ENCODE results near the gene AGRN. TPM values are rescaled to one million over a fixed set of nuclear protein-coding genes. Genes with fewer than 3 reads are reported as not detected.
"Not testable (repeated sequence)": the region's sequence is repeated elsewhere in the genome, so short reads cannot be mapped to it uniquely, and the experiment has no call there.

AGRN gene
- total RNA-seq, 1 experiment from 2014 or later, result 246 TPM

DNA sequence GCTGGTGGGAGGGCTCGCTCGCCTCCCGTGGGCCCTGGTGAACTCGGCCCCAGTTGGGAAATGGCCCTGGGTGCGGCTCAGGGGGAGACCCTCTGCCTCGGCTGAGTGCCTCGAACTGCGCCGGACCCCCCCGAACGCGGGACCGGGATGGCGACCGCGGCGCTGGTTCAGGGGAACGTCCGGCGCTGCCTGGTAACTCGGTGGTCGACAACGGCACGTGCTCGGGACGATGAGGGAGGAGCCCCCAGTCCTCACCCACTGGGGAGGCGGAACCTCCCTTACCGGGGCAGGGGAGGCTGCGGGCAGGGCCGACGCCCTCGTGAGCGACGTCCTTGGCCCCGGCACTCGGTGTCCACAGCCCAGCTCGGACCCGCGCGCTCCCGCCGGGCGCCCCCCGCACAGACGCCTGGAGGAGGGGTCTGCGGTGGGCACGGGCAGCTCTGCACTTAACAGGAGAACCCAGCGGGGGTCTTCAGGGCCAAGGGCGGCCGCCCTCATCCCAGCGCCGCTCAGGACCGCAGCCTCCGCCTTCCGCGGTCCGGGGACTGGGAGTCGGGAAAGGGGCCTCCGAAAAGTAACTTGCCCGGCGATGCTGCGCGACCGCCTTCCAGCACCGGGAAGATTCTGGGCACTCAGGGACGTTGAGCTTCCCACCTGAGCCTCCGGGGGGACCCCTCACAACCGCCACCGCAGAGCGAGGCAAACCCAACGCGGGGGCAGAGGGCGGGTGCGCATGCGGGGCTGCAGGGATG, 21.8 kb upstream of the AGRN start:
- in situ Hi-C loops (cut with HindIII; ENCODE audit: low pct_unique_long_range_greater_than_20kb, low sequenced_read_pairs), result no loop called here
- DNase-seq (ENCODE audit: low read depth), result no peak

DNA sequence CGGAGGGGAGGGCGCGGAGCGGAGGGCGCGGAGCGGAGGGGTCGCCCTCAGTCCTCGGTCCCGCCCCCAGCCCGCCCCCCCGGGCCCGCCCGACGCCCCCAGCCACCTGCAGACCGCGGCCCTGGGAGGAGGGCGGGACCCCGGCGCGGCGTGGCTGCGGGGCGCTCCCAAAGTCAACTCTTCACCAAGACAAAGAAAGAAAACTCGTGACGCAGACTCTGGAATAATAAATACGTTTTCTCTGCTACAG, 21.2 kb upstream of the AGRN start:
- in situ Hi-C loops (cut with HindIII; ENCODE audit: low pct_unique_long_range_greater_than_20kb, low sequenced_read_pairs), result no loop called here
- no peak for DNase-seq (ENCODE audit: low read depth)

DNA sequence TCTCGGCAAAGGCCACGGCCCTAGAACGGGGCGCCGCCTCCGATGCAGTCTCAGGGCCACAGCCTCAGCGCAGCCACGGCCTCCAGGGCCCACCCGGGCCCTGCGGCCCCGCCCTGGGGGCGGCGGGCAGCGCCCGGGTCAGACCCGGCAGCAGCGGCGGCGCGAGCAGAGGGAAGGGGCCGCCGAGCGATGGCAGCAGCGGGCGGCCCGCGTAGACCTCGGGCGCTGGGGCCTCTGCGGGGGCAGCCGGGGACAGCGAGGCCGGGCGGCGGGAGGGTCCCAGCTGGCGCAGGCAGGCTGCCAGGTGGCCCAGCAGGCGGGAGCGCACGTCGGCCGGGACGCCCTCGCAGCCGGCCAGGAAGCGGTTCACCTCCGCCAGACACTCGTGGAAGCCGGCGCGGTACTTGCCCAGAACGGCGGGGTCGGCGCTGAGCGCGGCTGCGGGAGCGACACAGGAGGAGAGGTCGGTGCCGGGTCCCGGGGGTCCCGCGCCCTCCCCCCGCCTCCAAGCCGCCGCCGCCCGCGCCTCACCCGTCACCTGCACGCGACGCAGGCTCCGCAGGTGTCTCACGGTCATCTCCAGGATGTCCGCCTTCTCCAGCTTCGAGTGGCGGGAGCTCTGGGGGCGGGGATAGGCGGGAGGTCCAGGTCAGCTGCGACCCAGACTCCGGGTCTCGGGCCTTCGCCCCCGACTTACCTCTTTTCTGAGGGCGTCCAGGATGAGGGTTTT, 20.8 kb upstream of the AGRN start:
- DNase-seq (ENCODE audit: low read depth), result peak; percentile 49
- in situ Hi-C loops (cut with HindIII; ENCODE audit: low pct_unique_long_range_greater_than_20kb, low sequenced_read_pairs), result no loop called here

DNA sequence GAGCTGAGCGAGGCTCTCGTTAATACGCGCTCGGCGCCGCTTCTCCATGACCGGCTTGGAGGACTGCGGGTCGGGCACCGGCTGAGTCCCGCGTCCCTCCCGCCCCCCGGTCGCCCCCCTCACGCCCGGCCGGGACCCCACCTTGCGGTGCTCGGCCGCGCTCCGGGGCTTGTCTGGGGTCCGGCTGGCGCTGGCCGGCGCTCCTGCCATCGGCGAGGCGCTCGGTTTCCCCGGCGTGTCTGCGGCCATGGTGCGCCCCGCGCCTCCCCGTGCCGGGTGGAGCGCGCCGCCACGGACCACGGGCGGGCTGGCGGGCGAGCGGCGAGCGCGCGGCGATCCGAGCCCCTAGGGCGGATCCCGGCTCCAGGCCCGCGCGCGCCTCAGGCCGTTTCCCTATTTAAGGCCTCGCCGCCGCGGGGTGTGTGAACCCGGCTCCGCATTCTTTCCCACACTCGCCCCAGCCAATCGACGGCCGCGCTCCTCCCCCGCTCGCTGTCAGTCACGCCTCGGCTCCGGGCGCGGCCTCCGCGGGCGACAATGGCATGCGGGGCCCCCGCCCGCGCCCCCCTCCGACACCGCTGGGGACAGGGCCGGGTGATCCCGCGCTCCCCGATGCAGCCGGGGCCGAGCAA, 20.1 kb upstream of the AGRN start, which contains the start of gene HES4:
Gene HES4 (minus strand): TSS at position 373 of the 632 bp plus-strand sequence. CDS start 124 bp downstream, at position 249.
- peak; percentile 91 for DNase-seq (ENCODE audit: low read depth)
- in situ Hi-C loops (cut with HindIII; ENCODE audit: low pct_unique_long_range_greater_than_20kb, low sequenced_read_pairs), result no loop called here

DNA sequence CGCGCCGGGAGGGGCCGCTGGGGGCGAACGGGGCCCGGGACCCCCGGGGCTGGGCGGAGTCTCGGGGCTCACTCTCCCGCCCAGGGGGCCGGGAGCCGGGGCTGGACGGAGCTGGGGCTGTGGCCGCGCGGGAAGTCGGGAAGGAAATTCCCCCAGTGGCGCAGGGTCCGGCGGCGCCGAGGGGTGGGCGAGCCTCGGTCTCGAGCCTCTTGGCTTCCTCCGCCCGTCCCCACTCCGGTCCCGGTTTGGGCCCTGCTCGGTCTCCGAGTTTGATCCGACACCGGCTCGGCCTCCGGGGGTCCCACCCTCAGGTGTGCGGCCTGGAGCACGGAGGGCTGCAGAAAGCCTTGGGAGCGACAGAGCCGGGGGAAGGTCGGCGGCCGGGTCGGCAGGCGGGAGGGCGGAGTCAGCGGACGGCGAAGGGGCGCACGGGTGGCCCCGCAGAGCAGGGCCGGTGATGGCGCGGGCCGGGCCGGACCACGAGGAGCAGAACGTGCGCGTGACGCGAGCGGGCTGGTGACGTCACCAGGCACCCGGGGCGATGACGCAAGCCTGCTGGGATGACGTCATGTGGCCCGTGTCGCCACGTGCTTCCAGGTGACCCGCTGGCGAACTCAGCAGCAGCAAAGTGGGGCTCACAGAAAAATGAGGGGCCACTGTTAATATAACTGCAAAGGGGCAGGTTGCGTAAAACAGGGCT, 19.4 kb upstream of the AGRN start:
- in situ Hi-C loops (cut with HindIII; ENCODE audit: low pct_unique_long_range_greater_than_20kb, low sequenced_read_pairs), result no loop called here
- DNase-seq (ENCODE audit: low read depth), result peak; percentile 85

DNA sequence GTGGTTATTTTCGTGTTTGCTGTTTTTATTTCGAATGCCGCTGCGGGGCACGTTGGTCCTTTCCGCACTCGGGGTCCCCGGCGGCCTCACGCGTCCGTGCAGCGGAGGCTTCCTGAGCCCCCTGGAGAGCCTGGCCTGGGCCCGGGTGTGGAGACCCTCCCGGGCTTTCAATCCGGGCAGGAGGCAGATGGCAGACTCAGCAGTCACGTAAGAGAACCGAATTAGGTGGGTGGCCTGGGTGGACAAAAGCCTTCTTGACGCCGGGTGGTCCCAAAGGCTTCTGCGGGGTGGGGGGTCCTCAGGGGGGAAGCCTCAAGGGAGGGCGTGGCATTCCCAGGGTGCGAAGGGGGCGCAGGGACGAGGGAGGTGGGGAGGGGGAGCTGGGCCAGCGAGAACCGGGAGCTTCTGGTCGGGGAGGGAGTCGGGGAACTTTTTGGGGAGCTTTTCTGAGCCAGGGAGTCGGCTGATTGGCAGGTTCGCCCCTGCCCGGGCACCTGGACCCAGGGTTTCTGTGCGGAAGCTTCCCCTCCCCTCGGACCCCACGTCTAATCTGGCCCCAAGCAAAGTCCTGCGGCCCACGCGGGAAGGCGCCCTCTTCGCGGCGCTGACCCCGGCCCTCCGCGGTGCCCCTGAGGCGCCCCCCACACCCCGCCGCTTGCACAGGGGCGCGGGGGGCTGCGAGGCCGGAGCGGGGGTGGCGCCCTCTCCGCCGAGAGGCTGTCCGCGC, 18.7 kb upstream of the AGRN start:
- in situ Hi-C loops (cut with HindIII; ENCODE audit: low pct_unique_long_range_greater_than_20kb, low sequenced_read_pairs), result no loop called here
- no peak for DNase-seq (ENCODE audit: low read depth)

- in situ Hi-C loops (cut with HindIII; ENCODE audit: low pct_unique_long_range_greater_than_20kb, low sequenced_read_pairs), result no loop called here
- no peak for DNase-seq (ENCODE audit: low read depth)
Measured at GRCh38 chr1:1003618-1004419, 16.1 kb upstream of the AGRN start.

- in situ Hi-C loops (cut with HindIII; ENCODE audit: low pct_unique_long_range_greater_than_20kb, low sequenced_read_pairs), result no loop called here
Measured at GRCh38 chr1:1004420-1004779, 15.5 kb upstream of the AGRN start.

GRCh38 chr1:1004780-1005697, 14.9 kb upstream of the AGRN start:
- no peak for DNase-seq (ENCODE audit: low read depth)

More at GRCh38 chr1:1004420-1004779, 15.5 kb upstream of the AGRN start:
- no peak for DNase-seq (ENCODE audit: low read depth)

GRCh38 chr1:1005774-1006304, 14.1 kb upstream of the AGRN start:
- in situ Hi-C loops (cut with HindIII; ENCODE audit: low pct_unique_long_range_greater_than_20kb, low sequenced_read_pairs), result no loop called here
- no peak for DNase-seq (ENCODE audit: low read depth)

More at GRCh38 chr1:1004780-1005697, 14.9 kb upstream of the AGRN start:
- in situ Hi-C loops (cut with HindIII; ENCODE audit: low pct_unique_long_range_greater_than_20kb, low sequenced_read_pairs), result no loop called here

DNA sequence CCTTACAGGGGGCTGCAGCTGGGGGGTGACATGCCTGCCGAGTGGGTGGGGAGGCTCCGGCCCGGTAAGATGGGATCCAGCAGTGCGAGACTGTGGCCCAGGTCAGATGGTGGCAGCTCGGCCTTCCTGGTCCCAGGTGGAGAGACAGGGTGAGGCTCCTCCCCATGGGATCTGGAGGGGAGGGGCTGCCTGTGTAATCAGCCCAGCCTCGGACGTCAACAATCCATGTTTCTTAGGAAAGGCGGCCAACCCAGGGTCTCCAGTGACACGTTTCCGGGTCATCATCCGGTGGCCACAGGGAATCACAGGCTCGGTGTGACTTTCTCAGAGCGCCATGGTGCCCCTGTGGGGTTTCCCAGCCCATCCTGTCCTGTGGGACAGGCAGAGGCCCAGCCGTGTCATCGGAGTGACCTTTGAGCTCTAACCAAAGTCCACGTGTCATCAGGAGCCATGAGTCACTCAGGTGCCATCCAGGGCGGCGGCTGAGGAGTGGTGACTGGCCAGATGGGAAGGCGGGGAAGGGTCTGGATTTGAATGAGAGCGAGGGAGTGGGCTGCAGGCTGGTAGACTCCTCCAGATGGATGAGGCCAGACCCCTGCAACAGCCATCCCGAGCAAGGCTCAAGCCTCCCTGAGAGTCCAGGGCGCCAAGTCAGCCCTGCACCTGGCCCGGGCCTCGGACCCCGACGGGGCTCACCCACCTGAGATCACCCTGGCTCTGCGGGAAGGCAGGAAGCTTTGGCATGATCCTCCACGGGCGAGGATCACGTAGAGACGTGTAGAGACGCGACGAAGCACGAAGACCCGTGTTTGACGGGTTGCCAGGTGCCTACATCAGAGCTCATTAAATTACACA, 13.4 kb upstream of the AGRN start:
- in situ Hi-C loops (cut with HindIII; ENCODE audit: low pct_unique_long_range_greater_than_20kb, low sequenced_read_pairs), result no loop called here
- peak; percentile 66 for DNase-seq (ENCODE audit: low read depth)

DNA sequence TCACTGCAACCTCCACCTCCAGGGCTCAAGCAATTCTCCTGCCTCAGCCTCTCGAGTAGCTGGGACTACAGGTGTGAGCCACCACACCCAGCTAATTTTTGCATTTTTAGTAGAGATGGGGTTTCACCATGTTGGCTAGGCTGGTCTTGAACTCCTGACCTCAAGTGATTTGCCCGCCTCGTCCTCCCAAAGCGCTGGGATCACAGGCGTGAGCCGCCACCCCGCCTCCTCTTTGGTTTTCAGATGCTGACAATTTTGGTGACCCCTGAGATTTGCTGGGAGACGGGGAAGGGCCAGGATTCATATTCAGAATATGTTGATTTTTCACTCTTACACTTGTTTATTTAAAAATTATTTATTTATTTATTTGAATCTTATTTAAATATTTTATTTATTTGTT, 9.8 kb upstream of the AGRN start:
- DNase-seq (ENCODE audit: low read depth), result not testable (repeated sequence)

GRCh38 chr1:1011396-1011949, 8.4 kb upstream of the AGRN start:
- in situ Hi-C loops (cut with HindIII; ENCODE audit: low pct_unique_long_range_greater_than_20kb, low sequenced_read_pairs), result no loop called here

More for the DNA sequence above, 9.8 kb upstream of the AGRN start:
- in situ Hi-C loops (cut with HindIII; ENCODE audit: low pct_unique_long_range_greater_than_20kb, low sequenced_read_pairs), result not testable (repeated sequence)

GRCh38 chr1:1012736-1013104, 7.2 kb upstream of the AGRN start:
- in situ Hi-C loops (cut with HindIII; ENCODE audit: low pct_unique_long_range_greater_than_20kb, low sequenced_read_pairs); DNase-seq (ENCODE audit: low read depth): not testable (repeated sequence)

More at GRCh38 chr1:1011396-1011949, 8.4 kb upstream of the AGRN start:
- no peak for DNase-seq (ENCODE audit: low read depth)

Measured in Caki2 (cell line).